Measurements from ENCODE around the gene PEX14.
"Not testable (repeated sequence)": the region's sequence is repeated elsewhere in the genome, so short reads cannot be mapped to it uniquely, and the experiment has no call there.

The PEX14 gene

DNA sequence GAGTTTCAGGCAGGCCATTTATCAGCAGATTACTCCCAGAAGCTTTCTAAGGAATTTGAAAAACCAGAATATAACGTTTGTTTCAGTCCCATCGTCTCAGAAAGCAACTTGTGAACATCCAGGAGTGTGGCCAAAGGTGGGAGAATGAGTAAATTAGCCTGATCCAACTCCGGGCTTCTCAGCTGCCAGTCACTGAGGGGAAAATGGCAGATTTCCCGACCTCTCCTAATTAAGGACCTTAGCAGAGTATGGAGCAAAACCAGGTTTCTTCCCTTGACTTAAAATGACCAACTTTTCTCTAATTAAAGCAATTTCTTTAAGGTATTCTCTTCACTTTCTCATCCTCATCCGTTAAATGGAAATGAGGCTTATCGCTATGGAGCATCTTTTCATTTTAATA is 23.9 kb upstream of the PEX14 start:
- DNase-seq = no peak

DNA sequence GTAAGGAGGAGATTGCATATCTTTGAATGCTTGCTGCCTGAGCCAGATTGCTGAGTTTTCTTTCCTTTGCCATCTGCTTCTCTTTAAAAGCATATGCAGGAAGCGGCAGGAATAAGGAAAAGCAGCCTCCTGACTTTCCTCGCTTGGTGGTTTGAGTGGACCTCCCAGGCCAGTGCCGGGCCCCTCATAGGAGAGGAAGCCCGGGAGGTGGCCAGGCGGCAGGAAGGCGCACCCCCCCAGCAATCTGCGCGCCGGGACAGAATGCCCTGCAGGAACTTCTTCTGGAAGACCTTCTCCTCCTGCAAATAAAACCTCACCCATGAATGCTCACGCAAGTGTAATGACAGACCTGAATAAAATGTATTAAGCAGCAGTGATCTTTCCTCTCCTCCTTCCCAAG is 23.5 kb upstream of the PEX14 start:
- DNase-seq = no peak

DNA sequence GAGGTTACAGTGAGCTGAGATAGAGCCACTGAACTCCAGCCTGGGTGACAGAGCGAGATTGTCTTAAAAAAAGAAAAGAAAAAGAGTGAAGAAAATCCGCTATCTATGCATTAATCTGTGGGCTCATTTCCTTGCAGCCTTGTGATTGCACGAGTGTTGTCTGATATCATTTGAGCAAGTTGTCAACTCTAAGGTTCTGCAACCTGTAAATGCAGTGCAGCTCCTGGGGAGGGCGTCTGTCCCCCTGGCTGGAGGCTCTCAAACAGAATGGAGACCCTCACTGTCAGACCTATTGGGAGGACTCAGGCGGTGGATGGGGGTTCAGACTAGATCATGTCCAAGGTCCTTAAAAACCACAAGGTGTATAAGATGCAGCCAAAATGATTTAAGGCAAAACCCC is 18.7 kb upstream of the PEX14 start:
- DNase-seq = no peak

DNA sequence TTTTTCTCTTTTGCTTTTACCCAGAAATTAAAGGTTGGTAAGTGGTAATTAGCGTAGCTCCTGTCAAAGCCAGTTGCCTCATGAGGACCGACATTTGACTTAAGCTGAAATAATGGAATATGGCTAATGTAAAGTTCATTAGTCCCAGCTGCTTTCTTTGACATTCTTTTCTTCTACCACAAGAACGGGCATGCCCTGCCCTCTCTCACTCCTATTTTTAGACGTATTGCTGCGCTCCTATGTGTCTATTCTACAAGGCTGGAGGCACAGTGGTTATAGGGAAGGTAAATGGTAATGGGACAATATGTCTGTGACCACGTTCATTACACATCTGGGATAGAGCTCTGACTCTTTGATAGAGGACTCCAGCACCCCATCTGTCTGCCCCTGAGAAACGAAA is 18.1 kb upstream of the PEX14 start:
- DNase-seq = no peak

DNA sequence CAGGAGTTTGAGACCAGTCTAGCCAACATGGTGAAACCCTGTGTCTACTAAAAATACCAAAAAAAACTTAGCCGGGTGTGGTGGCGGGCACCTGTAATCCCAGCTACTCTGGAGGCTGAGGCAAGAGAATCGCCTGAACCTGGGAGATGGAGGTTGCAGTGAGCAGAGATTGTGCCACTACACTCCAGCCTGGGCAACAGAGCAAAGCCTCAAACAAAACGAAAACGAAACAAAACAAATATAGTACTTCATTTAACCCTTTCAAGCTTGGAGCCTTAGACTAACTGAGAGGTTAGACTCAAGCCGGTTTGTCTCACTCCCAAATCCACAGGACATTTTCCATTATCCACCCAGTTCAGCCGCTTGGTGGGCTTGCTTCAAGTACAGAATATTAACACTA is 17.3 kb upstream of the PEX14 start:
- DNase-seq = not testable (repeated sequence)

DNA sequence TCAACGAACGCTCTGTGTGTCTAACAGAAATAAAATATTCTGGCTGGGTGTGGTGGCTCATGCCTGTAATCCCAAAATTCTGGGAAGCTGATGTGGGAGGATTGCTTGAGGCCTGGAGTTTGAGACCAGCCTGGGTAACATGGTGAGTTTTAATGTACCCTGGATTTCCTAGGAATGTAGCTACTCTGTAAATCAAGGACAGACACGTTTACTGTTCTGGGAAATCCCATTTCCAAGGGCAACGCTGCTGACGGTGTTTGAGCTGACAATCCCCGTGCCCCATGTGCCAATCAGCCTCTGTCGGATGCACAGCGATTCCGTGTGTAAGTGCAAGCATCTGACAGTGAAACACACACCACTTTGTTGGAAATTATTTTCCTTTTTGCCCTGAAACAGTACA is 16.9 kb upstream of the PEX14 start:
- DNase-seq = no peak

DNA sequence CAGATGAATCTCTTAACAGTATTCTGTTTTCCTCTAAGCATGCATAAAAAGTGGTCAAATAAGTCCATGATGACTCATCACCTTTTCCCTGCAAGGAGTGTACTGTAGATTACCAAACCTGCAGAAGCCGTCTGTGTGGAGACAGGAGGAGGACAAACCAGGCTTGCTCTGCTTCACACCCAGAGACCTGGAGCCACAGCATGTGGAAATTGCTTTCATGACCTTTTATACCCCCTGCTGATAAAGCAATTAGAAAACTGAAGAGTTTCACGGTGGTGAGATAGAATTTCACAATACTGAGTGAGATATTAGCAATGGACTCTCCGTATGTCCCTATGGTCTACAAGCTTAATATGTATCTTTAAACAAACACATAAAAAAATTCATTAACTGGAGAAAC is 15.6 kb upstream of the PEX14 start:
- DNase-seq = no peak

DNA sequence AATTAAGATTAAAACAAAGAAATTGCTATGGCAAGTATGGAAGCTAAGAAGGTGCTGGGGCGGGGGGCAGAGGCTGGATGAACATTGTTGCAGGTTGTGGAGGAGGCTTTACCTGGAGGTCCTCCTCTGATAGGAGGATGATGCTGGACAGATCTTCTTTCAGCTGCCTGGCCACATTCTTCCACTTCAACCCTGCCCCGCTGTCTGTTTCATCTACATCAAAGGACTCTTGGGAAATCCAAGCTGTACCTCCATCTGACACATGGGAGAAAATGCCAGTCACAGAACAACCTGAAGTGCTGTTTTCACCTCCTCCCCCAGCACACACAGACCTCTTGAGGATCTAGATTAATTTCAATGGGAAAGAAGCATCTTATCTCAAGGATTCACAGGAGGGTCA is 7.7 kb upstream of the PEX14 start:
- DNase-seq = no peak

DNA sequence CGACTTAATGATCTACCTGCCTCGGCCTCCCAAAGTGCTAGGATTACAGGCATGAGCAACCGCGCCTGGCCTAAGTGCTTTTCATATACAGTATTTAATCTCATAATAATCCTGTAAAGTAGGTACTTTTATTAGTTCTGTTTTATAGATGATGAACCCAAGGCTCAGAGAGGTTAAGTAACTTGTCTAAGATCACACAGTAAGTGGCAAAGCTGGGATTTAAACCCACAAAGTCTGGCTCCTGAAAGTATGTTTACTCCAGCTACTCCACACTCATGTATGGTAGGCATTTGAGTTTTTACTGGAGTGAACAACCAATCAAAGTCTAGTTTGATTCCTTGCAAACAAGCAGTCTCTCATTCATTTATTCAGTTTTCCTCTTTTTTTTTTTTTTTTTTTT is 4.7 kb upstream of the PEX14 start:
- DNase-seq = no peak

DNA sequence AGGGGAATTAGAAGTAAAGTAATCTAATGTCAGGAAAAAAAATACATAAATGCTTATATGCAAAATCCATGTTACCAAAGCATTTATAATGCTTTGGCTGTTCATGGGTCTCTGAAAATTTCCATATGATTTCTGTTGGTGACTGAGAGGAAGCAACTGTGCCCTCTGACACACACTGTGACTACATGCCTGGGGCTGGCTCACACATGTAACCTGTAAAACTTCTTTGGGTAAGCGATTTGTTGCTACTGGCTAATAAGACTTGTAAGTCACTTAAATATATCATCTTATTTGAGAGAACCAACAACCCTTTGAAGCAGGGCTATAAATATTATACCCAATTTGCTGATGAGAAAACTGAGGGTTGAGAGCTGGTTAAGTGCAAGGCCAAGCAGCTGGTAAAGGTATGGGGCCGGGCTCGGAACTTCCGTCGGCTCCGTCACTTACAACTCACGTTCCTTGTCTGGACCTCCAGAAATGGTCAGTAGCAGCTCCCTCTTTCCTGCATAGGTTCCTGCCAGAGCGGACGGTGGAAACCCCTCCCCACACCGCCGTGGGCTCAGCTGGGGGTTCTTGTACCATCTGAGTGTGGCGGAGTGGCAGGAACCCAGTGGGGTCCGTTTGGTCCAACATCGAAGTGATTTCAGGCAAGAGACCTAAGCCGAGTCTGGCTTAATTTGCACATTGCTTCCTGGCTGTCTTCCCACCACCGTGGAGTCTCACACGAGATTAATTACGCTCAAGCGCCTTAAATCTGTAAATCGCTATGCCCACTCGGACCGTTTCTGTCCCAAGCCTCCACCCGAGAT is 3.1 kb upstream of the PEX14 start:
- DNase-seq = no peak

DNA sequence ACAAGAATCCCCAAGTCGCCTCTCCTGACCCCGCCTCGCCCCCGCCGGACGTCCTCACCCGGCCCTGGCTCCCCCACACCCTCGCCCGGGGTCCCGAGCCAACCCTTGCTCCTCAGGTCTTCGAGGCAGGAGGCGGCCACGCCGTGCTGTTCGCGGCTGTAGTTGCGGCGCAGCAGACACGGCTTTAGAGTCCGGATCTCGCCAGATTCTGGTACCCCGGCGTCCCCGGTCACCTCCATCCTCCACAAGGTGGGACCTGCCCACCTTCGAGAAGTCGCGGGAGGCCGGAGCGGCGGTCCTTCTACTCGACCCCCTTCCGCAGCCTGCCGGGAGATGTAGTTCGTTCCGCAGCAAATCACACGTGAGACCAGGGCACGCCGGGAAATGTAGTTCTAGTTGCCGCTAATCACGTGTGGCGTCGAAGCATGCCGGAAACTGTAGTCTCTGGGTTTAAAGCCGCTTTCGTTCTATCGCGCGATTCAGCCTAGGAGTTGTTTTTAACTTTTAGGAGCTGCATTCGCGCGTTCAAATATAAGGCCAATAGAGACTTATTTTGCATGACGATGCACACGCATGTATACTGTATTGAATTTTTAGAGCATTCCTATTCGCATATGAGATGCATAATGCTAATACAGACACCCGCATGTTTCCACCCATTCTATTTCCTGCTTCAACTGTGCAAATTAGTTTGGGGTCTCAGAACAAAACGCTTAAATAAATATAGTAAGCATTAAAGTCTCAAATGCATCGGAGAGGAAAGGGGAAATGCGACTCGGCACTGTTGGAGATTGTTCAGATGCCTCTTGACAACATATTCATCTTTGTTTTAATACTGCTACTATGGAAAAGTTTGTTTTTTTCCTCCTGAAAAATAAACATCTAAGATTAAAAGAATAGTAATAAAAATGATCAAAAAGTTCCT is 2.3 kb upstream of the PEX14 start, which contains the start of gene DFFA:
Gene DFFA, minus strand, starts transcription at position 310 of the 925 bp plus-strand sequence. Its CDS starts 71 bp downstream, at position 239.
- DNase-seq = peak; percentile 70 to 79 (median 74)

DNA sequence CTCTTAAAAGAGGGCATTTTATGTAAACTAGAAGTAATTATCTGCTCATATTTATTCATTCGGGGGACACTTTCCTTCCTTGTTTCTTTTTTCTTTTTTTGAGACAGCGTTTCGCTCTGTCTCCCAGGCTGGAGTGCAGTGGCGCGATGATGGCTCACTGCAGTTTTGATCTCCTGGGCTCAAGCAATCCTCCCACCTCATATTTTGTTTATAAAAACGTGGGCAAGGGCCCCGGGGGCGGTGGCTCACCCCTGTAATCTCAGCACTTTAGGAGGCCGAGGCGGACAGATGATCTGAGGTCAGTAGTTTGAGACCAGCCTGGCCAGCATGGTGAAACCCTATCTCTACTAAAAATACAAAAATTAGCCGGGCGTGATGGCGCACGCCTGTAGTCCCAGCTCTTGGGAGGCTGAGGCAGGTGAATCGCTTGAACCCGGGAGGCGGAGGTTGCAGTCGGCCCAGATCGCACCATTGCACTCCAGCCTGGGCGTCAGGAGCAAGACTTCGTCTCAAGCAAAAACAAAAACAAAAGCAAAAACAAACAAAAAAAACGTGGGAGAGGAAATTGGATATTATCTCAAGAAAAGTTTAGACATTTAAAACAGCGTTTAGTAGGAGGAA is 1.5 kb upstream of the PEX14 start:
- no peak for DNase-seq

DNA sequence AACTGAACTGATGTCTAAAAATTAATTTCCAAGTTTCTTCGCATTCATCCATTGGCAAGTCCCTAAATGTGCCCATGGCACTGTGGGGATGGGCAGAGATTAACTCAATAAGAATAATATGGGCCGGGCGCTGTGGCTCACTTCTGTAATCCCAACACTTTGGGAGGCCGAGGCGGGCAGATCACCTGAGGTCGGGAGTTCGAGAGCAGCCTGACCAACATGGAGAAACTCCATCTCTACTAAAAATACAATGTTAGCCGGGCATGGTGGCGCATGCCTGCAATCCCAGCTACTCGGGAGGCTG is 489 bp upstream of the PEX14 start:
- not testable (repeated sequence) for DNase-seq

DNA sequence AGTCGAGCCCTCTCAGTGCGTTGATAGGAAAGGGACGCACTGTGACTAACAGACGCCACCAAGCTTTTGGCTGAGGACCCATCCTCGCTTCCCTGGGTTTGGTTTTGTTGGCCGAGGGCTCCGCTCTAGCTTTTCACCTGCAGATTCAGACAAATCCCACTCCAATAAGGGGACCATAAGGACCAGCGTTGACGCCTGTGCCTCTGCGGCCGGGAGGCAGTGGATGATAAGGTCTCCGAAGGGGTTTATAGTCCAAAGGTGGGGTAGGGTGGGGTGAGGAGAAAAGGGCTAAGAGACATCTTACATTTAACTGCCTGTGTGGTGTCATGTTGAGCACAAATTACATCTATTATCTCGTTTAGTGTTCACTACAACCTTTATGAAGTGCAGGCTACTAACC is 760 bp downstream of the PEX14 start:
- no peak for DNase-seq

DNA sequence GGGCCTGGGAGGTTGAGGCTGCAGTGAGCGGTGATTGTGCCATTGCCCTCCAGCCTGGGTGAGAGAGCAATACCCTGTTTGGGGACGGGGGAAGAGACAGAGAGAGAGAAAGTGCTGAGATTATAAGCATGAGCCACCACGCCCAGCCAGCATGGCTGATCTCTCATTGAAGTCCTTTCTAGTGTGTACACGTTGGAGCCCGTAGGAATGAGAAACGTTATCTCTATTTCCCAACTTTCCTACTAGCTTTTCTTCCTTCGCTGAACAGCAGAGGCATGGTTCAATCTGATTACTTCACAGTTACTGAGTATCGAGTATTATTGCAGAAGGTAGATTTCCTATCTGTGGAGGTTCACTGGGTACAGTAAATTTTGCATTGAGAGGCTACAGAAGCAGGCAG is 4.5 kb downstream of the PEX14 start:
- no peak for DNase-seq

DNA sequence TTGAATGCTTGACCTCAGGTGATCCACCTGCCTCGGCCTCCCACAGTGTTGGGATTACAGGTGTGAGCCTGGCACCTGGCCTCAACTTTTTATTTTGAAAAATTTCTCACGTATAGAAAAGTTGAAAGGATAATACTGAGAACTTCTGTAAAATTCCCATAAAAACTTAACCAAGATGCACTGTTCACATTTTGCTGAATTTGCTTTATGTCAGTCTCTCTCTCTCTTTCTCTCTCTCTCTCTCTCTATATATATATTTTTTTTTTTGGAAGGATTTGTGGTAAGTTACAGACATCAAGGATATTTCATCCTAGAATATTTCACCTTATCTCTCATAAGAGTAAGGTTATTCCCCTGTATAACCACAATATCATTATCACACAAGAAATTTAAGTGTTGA is 5.9 kb downstream of the PEX14 start:
- DNase-seq = no peak

DNA sequence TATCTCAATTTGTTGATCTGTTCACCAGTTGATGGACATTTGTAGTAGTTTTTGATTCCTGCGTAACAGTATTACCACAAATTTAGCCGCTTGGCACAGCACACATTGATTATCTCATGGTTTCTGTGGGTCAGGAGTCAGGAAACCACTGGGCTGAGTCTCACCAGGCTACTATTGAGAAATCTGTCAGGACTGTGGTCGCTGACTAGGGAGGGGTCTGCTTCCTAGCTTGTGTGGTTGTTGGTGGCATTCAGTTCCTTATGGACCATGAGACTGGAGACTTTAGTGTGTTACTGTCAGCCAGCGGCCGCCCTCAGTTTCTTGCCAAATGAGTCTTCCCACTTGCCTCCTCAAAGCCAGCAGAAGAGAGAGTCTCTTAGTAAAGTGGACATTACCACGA is 9.8 kb downstream of the PEX14 start:
- DNase-seq = no peak

DNA sequence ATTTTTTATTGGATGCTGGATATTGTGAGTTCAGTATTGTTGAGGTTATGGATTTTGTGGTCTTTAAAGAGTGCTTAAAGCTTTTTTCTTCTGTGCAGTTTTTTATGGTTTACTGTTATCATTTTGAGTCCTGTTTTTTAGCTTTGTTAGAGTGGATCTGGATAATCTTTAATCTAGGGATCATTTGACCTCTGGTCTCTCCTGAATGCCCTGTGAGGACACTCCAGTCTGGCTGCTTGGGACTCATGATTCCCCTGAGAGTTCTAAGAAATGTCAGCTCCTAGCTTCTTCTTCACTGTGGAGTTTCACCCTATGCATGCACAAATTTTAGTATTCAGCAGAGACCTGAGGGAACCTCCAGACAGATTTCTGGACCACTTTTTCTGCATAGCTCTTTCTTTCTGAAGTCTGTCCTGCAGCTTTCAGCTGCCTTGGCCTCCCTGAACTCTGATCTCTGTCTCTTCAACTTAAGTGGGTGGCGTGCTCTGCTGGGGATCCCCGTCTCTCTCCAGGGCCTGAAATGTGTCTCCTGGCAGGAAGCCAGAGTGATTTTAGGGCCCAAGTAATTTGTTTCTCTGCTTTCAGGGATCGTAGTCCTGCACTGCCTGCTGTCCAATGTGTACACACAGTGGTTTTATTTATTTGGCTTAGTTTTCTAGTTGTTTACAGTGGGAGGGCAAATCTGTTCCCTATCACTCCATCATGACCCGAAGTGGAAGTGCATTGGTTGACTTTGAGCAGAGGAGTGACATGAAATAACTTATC is 14.7 kb downstream of the PEX14 start:
- DNase-seq = no peak

DNA sequence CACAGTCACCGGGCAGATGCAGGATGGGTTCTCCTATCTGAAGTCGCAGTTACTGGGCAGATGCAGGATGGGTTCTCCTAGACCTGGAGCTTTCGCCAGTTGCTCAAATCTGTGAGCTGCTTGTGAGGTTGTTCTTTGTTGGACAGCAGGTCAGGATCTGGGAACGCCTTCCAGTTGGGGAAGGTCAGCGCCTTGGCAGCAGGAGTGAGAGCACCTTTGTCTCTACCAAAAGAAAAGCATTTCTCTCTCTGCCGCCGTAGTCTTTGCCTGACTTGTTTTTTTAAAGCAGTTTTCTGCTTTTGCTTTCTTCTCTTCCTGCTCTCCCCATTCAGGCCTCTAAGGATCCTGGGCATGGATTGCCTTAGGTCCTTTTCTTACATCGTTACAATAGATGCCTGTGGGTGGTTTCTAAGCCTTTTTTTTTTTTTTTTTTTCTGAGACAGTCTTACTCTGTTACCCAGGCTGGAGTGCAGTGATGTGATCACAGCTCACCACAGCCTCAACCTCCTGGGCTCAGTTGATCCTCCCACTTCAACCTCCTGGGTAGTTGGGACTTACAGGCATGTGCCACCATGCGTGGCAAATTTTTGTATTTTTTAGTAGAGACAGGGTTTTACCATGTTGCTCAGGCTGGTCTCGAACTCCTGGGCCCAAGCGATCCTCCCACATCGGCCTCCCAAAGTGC is 15.7 kb downstream of the PEX14 start:
- DNase-seq = no peak

DNA sequence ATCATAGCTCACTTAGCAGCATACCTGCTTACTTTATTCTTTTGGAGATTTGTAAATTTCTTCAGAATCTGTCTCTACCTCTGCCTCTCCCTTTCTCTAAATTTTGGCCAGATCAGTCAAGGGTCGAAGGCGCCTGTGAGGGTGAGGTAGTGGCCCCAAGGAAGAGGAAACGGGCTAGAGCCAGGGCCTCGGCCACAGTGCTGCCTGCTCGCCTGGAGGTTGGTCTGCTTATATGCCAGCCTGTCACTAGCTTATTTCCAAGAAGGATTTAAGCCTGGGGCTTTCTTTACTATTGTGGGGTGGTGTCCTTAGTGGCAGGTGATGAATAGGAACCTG is 19.6 kb downstream of the PEX14 start:
- no peak for DNase-seq

DNA sequence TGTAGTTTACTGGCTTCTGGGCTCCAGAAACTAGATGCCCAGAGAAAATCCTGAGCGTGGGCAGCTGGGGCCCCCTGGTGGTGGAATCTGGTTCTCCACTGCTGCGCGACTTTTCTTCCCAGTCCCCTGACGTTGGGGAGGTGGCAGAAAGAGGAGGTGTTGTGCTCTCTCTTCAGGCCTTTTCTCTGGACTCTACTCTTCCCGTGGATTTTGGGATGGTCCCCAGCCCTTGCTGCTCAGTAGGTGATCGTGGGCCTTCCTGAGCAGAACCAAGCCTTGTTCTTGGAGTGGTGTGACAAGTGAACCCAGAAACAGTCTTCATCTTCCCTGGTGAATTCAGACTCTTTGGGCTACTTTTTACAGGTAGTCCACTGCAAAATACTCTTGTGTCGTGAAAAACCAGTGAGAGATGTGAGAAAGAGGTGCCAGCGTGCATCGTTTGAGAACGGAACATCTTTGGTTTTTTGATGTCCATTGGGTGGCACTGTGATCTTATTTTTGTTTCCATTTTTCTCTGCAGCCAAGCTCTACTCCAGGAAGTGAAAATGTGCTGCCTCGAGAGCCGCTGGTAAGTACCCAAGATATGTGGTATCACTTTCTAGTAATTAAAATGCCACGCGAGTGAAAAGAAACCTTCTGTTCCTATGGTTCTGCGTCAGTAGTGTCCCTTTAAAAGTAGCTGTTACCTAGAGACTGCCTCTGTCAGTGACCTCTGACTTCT is 20.2 kb downstream of the PEX14 start:
- peak; percentile 46 to 78 (median 70) for DNase-seq

DNA sequence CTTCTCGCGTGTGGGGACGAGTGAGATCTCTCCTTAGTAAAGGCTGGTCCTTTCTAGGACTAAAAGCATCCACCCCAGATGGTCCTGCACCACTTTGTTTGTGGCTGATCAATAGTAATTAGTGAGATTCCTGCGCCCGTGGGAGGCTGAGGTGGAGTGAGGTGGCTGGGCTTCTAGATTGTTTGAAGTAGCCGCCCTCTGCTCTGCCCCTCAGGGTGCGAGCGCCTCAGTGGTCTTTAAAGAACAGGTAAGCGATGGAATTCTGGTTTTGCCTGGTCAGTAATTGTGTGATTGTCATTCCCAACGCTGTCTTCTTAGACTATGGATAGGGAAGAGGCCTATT is 20.7 kb downstream of the PEX14 start:
- peak in 1 of 4 experiments; percentile 19 for DNase-seq

All from activated naive CD4-positive, alpha-beta T cell (primary cell).